GM18498 (cell line): ENCODE data around the gene NREP.

Experiments
- ATAC-seq: cut with Tn5 transposase; IDR thresholded peaks from one replicate; pipeline ENCODE4 v1.9.1; 2021; ENCODE audit warnings: mild to moderate bottlenecking, moderate library complexity; ENCODE audit not compliant: unreplicated experiment

NREP gene

GRCh38 chr5:111699324-111699723, 57.7 kb downstream of the NREP start:
- no peak for ATAC-seq

GRCh38 chr5:111697881-111698757, 58.9 kb downstream of the NREP start:
- ATAC-seq, result no peak

- ATAC-seq, result no peak
Observed at GRCh38 chr5:111697215-111697614, 59.8 kb downstream of the NREP start.

- no peak for ATAC-seq
Observed at GRCh38 chr5:111695991-111696390, 61.0 kb downstream of the NREP start.

GRCh38 chr5:111694133-111694532, 62.9 kb downstream of the NREP start:
- ATAC-seq, result no peak

- no peak for ATAC-seq
Observed at GRCh38 chr5:111691914-111692313, 65.1 kb downstream of the NREP start.

GRCh38 chr5:111691508-111691907, 65.5 kb downstream of the NREP start:
- no peak for ATAC-seq

- ATAC-seq, result no peak
Observed at GRCh38 chr5:111689357-111689935, 67.5 kb downstream of the NREP start.

GRCh38 chr5:111685969-111686368, 71.0 kb downstream of the NREP start:
- ATAC-seq, result peak; percentile 59

- ATAC-seq, result no peak
Observed at GRCh38 chr5:111682641-111683040, 74.4 kb downstream of the NREP start.

GRCh38 chr5:111682121-111682520, 74.9 kb downstream of the NREP start:
- ATAC-seq, result no peak

GRCh38 chr5:111681414-111682120, 75.4 kb downstream of the NREP start:
- no peak for ATAC-seq

- no peak for ATAC-seq
Observed at GRCh38 chr5:111680737-111681413, 76.1 kb downstream of the NREP start.

- no peak for ATAC-seq
Observed at GRCh38 chr5:111679611-111680010, 77.4 kb downstream of the NREP start.
